GM12801 (cell line): Measurements from ENCODE around the gene ACADL.

Experiments
- TF ChIP-seq, protein P1 (sequence below): IDR thresholded peaks from one replicate; pipeline ENCODE4 v1.5.1; 2011; ENCODE audit warnings: control low read depth; ENCODE audit not compliant: insufficient read length; ENCODE audit errors: extremely low read depth

ACADL gene

DNA sequence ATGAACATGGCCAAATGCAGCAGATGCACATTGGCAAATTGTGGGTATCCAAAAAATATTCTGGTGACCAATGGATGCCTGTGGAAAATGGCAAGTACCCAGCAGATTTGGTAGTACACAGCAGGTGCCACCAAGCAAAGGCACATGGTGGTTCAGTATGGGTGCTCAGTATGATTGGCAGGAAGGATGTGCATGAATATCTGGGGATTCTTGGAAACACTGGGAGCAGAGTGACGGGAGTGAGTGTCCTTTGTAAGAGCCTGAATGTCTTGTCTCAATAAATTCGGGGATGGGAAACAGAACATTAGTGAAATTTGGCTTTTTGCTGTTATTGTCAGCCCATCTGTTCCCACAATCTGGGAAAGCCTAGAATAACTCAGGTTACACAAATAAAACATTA is 36.8 kb upstream of the ACADL start:
- TF ChIP-seq, protein P1, sequence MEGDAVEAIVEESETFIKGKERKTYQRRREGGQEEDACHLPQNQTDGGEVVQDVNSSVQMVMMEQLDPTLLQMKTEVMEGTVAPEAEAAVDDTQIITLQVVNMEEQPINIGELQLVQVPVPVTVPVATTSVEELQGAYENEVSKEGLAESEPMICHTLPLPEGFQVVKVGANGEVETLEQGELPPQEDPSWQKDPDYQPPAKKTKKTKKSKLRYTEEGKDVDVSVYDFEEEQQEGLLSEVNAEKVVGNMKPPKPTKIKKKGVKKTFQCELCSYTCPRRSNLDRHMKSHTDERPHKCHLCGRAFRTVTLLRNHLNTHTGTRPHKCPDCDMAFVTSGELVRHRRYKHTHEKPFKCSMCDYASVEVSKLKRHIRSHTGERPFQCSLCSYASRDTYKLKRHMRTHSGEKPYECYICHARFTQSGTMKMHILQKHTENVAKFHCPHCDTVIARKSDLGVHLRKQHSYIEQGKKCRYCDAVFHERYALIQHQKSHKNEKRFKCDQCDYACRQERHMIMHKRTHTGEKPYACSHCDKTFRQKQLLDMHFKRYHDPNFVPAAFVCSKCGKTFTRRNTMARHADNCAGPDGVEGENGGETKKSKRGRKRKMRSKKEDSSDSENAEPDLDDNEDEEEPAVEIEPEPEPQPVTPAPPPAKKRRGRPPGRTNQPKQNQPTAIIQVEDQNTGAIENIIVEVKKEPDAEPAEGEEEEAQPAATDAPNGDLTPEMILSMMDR, result no peak

DNA sequence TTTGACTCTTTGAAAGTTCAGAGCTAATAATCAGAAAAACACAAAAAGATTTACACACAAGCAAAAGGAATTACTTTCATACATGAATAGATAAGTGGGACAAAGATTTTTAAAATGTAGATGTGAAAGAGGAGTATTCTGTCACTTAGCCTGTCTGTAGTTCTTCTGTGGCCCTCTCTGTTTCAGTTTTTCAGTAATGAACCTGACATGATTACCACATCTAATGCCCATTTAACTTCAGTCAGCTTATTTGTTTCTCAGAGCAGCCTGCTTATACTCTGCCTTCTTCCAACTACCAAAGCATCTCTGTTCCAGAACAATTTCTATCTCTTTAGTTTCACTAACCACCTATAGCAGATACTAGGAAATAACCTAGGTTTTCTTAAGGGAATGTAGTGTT is 34.4 kb upstream of the ACADL start:
- TF ChIP-seq, protein P1, result no peak

DNA sequence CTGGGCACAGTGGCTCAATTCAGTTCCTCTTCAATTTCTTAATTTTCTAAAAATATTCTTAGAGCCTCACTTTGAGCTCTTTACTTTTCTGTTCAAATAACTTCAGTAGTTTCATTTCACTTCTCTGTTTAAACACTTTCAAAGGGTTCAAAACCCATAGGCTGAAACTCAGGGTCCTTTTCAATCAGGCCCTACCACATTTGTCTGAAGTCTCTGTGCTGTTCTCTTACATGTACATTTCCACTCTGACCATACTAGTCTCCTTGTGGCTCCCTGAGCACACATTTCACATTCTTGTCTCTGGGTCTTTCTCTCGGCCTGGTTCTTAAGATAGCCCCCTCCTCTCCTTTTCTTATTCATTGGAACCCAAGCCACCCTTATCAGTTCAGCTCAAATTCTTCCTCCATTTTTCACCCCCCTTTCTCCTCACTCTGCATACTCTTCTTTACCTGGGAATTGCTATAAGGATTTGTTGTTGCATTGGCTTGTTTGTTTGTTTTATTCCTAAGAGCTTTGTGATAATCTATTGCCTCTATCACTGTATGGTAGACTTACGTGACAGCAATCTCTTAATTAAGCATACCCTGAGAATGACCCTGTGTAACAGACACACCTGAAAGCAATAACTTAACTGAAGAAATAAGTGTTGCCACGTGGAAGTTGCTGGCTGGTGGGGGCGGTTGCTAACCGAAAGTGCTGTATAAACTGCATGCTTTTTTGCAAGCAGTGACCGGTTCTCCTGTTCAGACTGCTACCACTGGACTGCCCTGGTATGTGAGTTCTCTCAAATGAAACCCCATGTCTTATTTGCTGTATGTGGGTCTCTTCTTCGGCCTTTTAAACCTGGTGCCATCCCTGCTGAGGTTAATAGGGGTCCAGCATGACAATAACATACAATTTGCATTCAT is 27.7 kb upstream of the ACADL start:
- TF ChIP-seq, protein P1, result no peak

DNA sequence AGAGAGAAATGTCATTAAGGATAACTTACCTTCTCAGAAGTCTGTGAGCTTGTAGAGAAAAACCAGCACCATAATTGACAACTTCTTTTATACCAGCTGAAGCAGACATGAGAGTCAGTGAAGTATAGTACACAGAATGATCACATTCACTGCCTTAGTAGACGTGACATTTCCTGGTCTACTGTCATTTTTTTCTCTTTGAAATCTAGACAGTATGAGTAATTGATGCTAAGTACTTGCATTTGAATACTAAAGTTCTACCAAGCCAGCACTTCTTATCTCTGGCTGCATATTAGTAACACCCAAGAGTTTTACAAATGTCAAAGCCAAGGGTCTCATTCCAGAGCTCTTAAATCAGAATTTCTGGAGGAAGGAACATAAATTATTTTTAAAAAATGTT is 25.4 kb upstream of the ACADL start:
- TF ChIP-seq, protein P1, result no peak

DNA sequence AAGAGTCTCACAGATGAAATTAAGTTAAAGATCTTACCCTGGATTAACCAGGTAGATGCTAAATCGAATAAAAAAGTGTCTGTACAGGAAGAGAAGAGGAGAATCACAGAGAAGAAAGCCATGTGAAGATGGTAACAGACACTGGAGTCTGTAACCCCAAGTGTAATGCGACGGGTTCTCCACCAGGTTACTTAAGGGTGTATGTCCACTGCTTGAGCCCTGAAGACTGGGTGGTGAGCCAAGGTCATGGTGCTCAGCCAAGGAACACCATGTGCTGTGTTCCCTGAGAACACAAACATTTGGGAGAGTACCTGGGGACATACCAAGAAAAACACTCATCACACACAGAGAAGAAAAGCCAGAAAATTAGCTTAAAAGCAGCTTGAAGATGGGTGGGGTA is 8.2 kb upstream of the ACADL start:
- TF ChIP-seq, protein P1, result no peak

DNA sequence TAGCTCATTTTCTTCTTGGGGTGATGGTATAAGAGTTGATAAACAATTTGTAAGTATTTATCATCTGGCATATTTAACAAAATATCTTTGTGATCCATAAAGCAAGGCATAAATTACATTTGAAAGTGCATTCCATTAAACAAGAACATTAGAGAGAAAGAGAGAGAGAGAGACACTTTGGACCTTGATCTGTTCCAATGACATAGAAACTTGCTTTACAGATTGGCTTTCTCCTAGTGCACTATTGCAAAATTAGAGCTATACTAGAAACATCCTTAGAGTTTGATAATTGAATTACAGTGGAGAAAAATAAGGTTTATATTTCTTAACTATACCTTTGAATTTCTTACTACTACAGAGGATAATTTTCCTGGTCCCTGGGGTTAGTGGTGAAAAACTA is 5.7 kb upstream of the ACADL start:
- TF ChIP-seq, protein P1, result no peak

DNA sequence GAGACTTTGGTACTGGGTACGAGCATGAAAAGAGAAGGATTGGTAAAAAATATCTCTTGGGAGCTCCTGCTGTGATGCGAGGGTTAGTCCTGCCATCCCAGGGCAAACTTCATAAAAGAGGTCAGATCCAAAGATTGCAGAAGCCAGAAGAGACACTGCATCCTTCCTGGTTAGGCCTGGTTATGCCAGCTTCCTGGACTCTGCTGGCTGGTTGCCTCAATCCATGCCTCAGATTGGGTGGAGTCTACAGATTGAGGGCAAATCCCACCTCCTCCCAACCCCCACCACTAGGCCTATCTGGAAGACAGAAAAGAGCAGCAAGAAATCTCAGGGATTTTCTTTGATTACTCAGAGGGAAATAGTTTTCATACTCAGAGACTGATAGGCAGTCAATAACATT is 5.3 kb upstream of the ACADL start:
- TF ChIP-seq, protein P1, result no peak
